IMR-90 (cell line): ENCODE results near the gene RECQL5. TPM values are rescaled to one million over a fixed set of nuclear protein-coding genes. Genes with fewer than 3 reads are reported as not detected.

ENCODE experiments used
- ATAC-seq: fragments of 200-7000 bp; cut with Tn5 transposase; 2 replicates; pipeline ENCODE4 v1.9.1; 2020; ENCODE audit warnings: low read depth, mild to moderate bottlenecking, moderate library complexity
- BruUV-seq: library from RNA; stranded (reverse); fragments of 400-500 nt; replicated peaks from 2 replicates; lab custom pipeline; 2021; lab: Mats Ljungman, UMichigan
- CTCF ChIA-PET: fragments of 300-600 bp; formaldehyde crosslinking; extraction: SDS; loops from one replicate; lab custom pipeline; 2021; ENCODE audit warnings: antibody characterized with exemption; lab: Yijun Ruan, JAX
- POLR2A ChIA-PET: fragments of 300-600 bp; sonication (Branson Sonifier 250); formaldehyde crosslinking; loops from one replicate; lab custom pipeline; 2022; ENCODE audit warnings: antibody characterized with exemption; ENCODE audit not compliant: unreplicated experiment; lab: Charles Lee
- DNase-seq: peaks from one replicate; pipeline ENCODE4 v3.0.0; 2013
- H2AFZ ChIP-seq: replicated peaks from 2 replicates; pipeline ENCODE3; 2013; ENCODE audit warnings: low read length, mild to moderate bottlenecking; ENCODE audit not compliant: poor library complexity
- H2AK5ac ChIP-seq: 2 replicates; pipeline ENCODE4 v1.6.1; 2013; ENCODE audit warnings: low read depth, low read length, inconsistent platforms
- H2AK9ac ChIP-seq: replicated peaks from 2 replicates; pipeline ENCODE3; 2013; ENCODE audit warnings: mild to moderate bottlenecking, low read depth, low read length, moderate library complexity; ENCODE audit not compliant: poor library complexity
- H2BK120ac ChIP-seq: 2 replicates; pipeline ENCODE4 v1.6.1; 2013; ENCODE audit warnings: low read depth, low read length, inconsistent platforms
- H2BK15ac ChIP-seq: 3 replicates; pipeline ENCODE4 v1.6.1; 2013; ENCODE audit warnings: low read depth, low read length, inconsistent platforms
- H2BK20ac ChIP-seq: 2 replicates; pipeline ENCODE4 v1.6.1; 2013; ENCODE audit warnings: low read depth, mild to moderate bottlenecking, inconsistent platforms, low read length, moderate library complexity
- H2BK5ac ChIP-seq: 2 replicates; pipeline ENCODE4 v1.6.1; 2013; ENCODE audit warnings: mild to moderate bottlenecking, low read depth, low read length, inconsistent platforms; ENCODE audit not compliant: poor library complexity, severe bottlenecking
- H3K14ac ChIP-seq: replicated peaks from 2 replicates; pipeline ENCODE4 v1.6.1; 2013; ENCODE audit warnings: low read depth, low read length, inconsistent platforms
- H3K18ac ChIP-seq: 2 replicates; pipeline ENCODE4 v1.6.1; 2013; ENCODE audit warnings: low read depth, low read length, control low read depth
- H3K23ac ChIP-seq: 2 replicates; pipeline ENCODE4 v1.6.1; 2013; ENCODE audit warnings: low read depth, low read length, inconsistent platforms
- H3K27ac ChIP-seq: 2 replicates; pipeline ENCODE4 v1.5.1; 2013; ENCODE audit warnings: mild to moderate bottlenecking, control low read depth, low read length; ENCODE audit not compliant: insufficient read depth
- H3K27me3 ChIP-seq: 2 replicates; pipeline ENCODE4 v1.6.1; 2013; ENCODE audit warnings: low read length; ENCODE audit not compliant: control insufficient read depth, insufficient read depth
- H3K36me3 ChIP-seq: 2 replicates; pipeline ENCODE4 v1.6.1; 2013; ENCODE audit warnings: low read length, mixed read lengths; ENCODE audit not compliant: control insufficient read depth, insufficient read depth
- H3K4ac ChIP-seq: 2 replicates; pipeline ENCODE4 v1.6.1; 2013; ENCODE audit warnings: low read depth, low read length, inconsistent platforms
- H3K4me1 ChIP-seq: 2 replicates; pipeline ENCODE4 v1.6.1; 2013; ENCODE audit warnings: low read length, mixed read lengths; ENCODE audit not compliant: control insufficient read depth, insufficient read depth
- H3K4me2 ChIP-seq: 2 replicates; pipeline ENCODE4 v1.6.1; 2013; ENCODE audit warnings: low read depth, mild to moderate bottlenecking, control low read depth, low read length, moderate library complexity
- H3K4me3 ChIP-seq: 2 replicates; pipeline ENCODE4 v1.5.1; 2013; ENCODE audit warnings: low read depth, mild to moderate bottlenecking, control low read depth, low read length, moderate library complexity; ENCODE audit not compliant: insufficient read depth
- H3K56ac ChIP-seq: 2 replicates; pipeline ENCODE4 v1.6.1; 2013; ENCODE audit warnings: low read length, inconsistent platforms; ENCODE audit not compliant: insufficient read depth; ENCODE audit errors: extremely low read depth
- H3K79me1 ChIP-seq, 2 experiments: 2 replicates each; pipeline ENCODE4 v1.6.1; 2013; ENCODE audit warnings: low read length in 2 of 2, inconsistent platforms in 1 of 2, low read depth in 1 of 2
- H3K9ac ChIP-seq: 2 replicates; pipeline ENCODE4 v1.6.1; 2013; ENCODE audit warnings: low read depth, low read length, control low read depth
- H3K9me1 ChIP-seq: 2 replicates; pipeline ENCODE4 v1.6.1; 2013; ENCODE audit warnings: low read length, inconsistent platforms; ENCODE audit not compliant: insufficient read depth
- H3K9me3 ChIP-seq: 2 replicates; pipeline ENCODE4 v1.6.1; 2013; ENCODE audit warnings: low read length; ENCODE audit not compliant: control insufficient read depth, insufficient read depth
- H4K20me1 ChIP-seq: 2 replicates; pipeline ENCODE4 v1.6.1; 2013; ENCODE audit warnings: low read length, inconsistent platforms; ENCODE audit not compliant: insufficient read depth
- H4K5ac ChIP-seq: 2 replicates; pipeline ENCODE4 v1.6.1; 2013; ENCODE audit warnings: mild to moderate bottlenecking, low read depth, low read length, control low read depth
- H4K8ac ChIP-seq, 2 experiments: 2 replicates each; pipeline ENCODE4 v1.6.1; 2013; ENCODE audit warnings: low read depth in 2 of 2, low read length in 2 of 2, control low read depth in 1 of 2, inconsistent platforms in 1 of 2
- H4K91ac ChIP-seq: 2 replicates; pipeline ENCODE4 v1.6.1; 2013; ENCODE audit warnings: low read depth, low read length, inconsistent platforms; ENCODE audit not compliant: insufficient read depth
- BHLHE40 ChIP-seq: fragments of 150-350 bp; IDR thresholded peaks from 2 replicates; pipeline ENCODE4 v1.6.1; 2016; ENCODE audit warnings: mild to moderate bottlenecking, low read depth, low read length
- CEBPB ChIP-seq: IDR thresholded peaks from 2 replicates; pipeline ENCODE4 v1.6.1; 2012; ENCODE audit warnings: low read depth, low read length, improper control_type of control experiment
- CHD1 ChIP-seq: IDR thresholded peaks from 2 replicates; pipeline ENCODE4 v1.6.1; 2012; ENCODE audit warnings: low read depth, low read length, improper control_type of control experiment
- FOS ChIP-seq: fragments of 150-350 bp; IDR thresholded peaks from 2 replicates; pipeline ENCODE4 v1.6.1; 2016; ENCODE audit warnings: low read depth, low read length
- MAFK ChIP-seq: IDR thresholded peaks from 2 replicates; pipeline ENCODE4 v1.6.1; 2012; ENCODE audit warnings: low read depth, low read length, improper control_type of control experiment
- MAZ ChIP-seq: IDR thresholded peaks from 2 replicates; pipeline ENCODE4 v1.6.1; 2012; ENCODE audit warnings: low read depth, mild to moderate bottlenecking, low read length, improper control_type of control experiment, moderate library complexity, borderline replicate concordance
- MXI1 ChIP-seq: IDR thresholded peaks from 2 replicates; pipeline ENCODE4 v1.6.1; 2012; ENCODE audit warnings: low read depth, mild to moderate bottlenecking, low read length, moderate library complexity, borderline replicate concordance
- NFE2L2 ChIP-seq: fragments of 150-350 bp; IDR thresholded peaks from 2 replicates; pipeline ENCODE4 v1.6.1; 2016; ENCODE audit warnings: low read depth, mild to moderate bottlenecking, low read length
- POLR2A ChIP-seq: IDR thresholded peaks from 2 replicates; pipeline ENCODE4 v1.6.1; 2012; ENCODE audit warnings: mild to moderate bottlenecking, low read depth, low read length
- RAD21 ChIP-seq: IDR thresholded peaks from 2 replicates; pipeline ENCODE4 v1.6.1; 2012; ENCODE audit warnings: low read length, improper control_type of control experiment
- RCOR1 ChIP-seq: IDR thresholded peaks from 2 replicates; pipeline ENCODE4 v1.6.1; 2012; ENCODE audit warnings: mild to moderate bottlenecking, low read length, improper control_type of control experiment; ENCODE audit not compliant: insufficient replicate concordance
- RFX5 ChIP-seq: IDR thresholded peaks from 2 replicates; pipeline ENCODE4 v1.8.0; 2012; ENCODE audit warnings: low read depth, mild to moderate bottlenecking, low read length, moderate library complexity
- WGBS, 2 experiments: methylation state at CpG; one replicate each; pipeline versions ENCODE4 v1.1.5 to v1.1.7; 2013; ENCODE audit warnings: missing lambda C conversion rate in 2 of 2; ENCODE audit not compliant: insufficient read length in 1 of 2; ENCODE audit errors: extremely low coverage in 2 of 2; 5-methylcytosine and 5-hydroxymethylcytosine counted together
- dilution Hi-C: fragments of 300-500 bp; cut with HindIII; formaldehyde crosslinking; loops from one replicate; pipeline ENCODE4 v1.14.3; 2018; ENCODE audit warnings: low sequenced_read_pairs; ENCODE audit not compliant: unreplicated experiment
- in situ Hi-C: fragments of 300-500 bp; cut with MboI; formaldehyde crosslinking; loops from 3 replicates; pipeline ENCODE4 v1.14.3; 2019; ENCODE audit warnings: low sequenced_read_pairs, inconsistent platforms, mixed read lengths
- intact Hi-C: fragments of 100-400 bp; cut with micrococcal nuclease; formaldehyde crosslinking; loops from 2 replicates; pipeline ENCODE4 v1.10.0; 2022
- polyA plus RNA-seq, 3 experiments: library from polyadenylated mRNA; depleted of rRNA; stranded (reverse); fragments of >200 nt; gene quantifications; 2 replicates each; pipeline ENCODE4 v1.2.3, GENCODE V29; 2012; ENCODE audit warnings: low replicate concordance in 1 of 3
- total RNA-seq: library from RNA; depleted of rRNA; stranded (reverse); fragments of >200 nt; gene quantifications from 2 replicates; pipeline ENCODE4 v1.2.3, GENCODE V29; 2012
- TF ChIP-seq, protein P1 (sequence below): fragments of 150-350 bp; IDR thresholded peaks from 2 replicates; pipeline ENCODE4 v1.6.1; 2017; ENCODE audit warnings: mild to moderate bottlenecking, antibody characterized with exemption, low read length, low read depth
- TF ChIP-seq, protein P2 (sequence below): fragments of 150-350 bp; IDR thresholded peaks from 2 replicates; pipeline ENCODE4 v1.6.1; 2016; ENCODE audit warnings: low read depth, mild to moderate bottlenecking, low read length, moderate library complexity, borderline replicate concordance
- TF ChIP-seq, protein P3 (sequence below): conservative IDR thresholded peaks from 2 replicates; pipeline ENCODE4 v1.5.1; 2012; ENCODE audit warnings: mild to moderate bottlenecking, low read depth, low read length, improper control_type of control experiment

RECQL5 gene
- total and polyA plus RNA-seq, 2 of the 4 experiments (the other 2 are of a cell fraction), result 7.3 to 23.7 TPM

DNA sequence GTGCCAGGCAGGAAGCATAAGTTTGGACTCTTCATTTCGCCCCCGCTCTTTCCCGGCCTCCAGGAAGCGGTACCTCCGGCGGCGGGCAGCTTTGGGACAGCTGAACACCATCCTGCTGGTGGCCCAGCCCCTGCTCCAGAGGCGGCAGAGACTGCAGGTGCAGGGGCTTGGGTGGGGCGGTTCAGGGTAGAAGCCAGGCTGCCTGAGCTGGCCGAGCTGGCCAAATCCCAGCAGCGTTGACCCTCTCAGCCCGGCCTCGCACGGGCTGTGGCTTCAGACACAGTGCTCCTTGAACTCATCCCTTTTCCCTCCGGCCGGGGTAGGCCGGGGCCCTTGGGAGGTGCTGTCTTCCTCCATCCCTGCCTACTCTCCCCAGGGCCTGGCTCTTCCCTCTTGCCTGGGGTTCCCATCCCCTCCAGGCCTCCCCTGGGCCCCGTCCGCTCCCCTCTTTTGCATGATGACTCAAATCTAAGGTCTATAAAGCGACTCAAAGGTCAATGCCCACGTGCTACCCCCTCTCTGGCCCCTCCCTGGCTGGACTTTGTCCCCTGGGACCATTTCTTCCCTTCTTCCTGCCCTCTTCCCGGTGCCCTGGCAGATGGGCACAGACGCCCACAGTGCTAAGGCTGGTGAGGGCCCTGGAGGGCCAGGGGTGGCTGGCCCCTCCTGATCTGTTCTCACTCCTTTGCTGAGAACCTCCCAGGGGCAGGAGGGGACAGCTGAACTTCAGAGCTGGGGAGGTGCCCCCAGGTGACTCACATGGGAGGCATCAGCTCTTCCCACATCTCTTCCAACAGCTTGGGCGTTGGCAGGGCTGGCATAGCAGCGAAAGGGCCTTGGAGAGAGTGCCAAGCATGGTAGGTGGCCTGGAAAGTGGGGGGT lies 56.6 kb downstream of the RECQL5 start:
- no peak overlapping the region for H2BK120ac ChIP-seq
- CTCF ChIA-PET, result no interaction called here
- peaks cover 7% of the 10 kb centered on the region for H3K27me3 ChIP-seq
- no peak overlapping the region for H4K91ac ChIP-seq
- in situ Hi-C loops, result no loop called here
- H2BK20ac ChIP-seq, result no peak overlapping the region
- no peak overlapping the region for H3K4me3 ChIP-seq
- H2AK5ac ChIP-seq, result no peak overlapping the region
- no peak for TF ChIP-seq RFX5
- no peak for TF ChIP-seq MAZ
- no peak for TF ChIP-seq RCOR1
- TF ChIP-seq, protein P1, sequence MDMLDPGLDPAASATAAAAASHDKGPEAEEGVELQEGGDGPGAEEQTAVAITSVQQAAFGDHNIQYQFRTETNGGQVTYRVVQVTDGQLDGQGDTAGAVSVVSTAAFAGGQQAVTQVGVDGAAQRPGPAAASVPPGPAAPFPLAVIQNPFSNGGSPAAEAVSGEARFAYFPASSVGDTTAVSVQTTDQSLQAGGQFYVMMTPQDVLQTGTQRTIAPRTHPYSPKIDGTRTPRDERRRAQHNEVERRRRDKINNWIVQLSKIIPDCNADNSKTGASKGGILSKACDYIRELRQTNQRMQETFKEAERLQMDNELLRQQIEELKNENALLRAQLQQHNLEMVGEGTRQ, result no peak
- no peak for TF ChIP-seq MAFK
- TF ChIP-seq CEBPB, result no peak
- no peak for TF ChIP-seq MXI1
- TF ChIP-seq FOS, result no peak
- no peak for TF ChIP-seq POLR2A
- TF ChIP-seq, protein P2, sequence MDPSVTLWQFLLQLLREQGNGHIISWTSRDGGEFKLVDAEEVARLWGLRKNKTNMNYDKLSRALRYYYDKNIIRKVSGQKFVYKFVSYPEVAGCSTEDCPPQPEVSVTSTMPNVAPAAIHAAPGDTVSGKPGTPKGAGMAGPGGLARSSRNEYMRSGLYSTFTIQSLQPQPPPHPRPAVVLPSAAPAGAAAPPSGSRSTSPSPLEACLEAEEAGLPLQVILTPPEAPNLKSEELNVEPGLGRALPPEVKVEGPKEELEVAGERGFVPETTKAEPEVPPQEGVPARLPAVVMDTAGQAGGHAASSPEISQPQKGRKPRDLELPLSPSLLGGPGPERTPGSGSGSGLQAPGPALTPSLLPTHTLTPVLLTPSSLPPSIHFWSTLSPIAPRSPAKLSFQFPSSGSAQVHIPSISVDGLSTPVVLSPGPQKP, result no peak
- no peak for TF ChIP-seq BHLHE40
- no peak for TF ChIP-seq NFE2L2
- TF ChIP-seq, protein P3, sequence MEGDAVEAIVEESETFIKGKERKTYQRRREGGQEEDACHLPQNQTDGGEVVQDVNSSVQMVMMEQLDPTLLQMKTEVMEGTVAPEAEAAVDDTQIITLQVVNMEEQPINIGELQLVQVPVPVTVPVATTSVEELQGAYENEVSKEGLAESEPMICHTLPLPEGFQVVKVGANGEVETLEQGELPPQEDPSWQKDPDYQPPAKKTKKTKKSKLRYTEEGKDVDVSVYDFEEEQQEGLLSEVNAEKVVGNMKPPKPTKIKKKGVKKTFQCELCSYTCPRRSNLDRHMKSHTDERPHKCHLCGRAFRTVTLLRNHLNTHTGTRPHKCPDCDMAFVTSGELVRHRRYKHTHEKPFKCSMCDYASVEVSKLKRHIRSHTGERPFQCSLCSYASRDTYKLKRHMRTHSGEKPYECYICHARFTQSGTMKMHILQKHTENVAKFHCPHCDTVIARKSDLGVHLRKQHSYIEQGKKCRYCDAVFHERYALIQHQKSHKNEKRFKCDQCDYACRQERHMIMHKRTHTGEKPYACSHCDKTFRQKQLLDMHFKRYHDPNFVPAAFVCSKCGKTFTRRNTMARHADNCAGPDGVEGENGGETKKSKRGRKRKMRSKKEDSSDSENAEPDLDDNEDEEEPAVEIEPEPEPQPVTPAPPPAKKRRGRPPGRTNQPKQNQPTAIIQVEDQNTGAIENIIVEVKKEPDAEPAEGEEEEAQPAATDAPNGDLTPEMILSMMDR, result no peak
- no peak for TF ChIP-seq CHD1
- no peak for TF ChIP-seq RAD21
- DNase-seq (no peak), ATAC-seq (no peak)
- H4K5ac ChIP-seq, result no peak overlapping the region
- no peaks in the 10 kb centered on the region for H3K9me1 ChIP-seq
- H2BK5ac ChIP-seq, result no peak overlapping the region
- intact Hi-C loops, result no loop called here
- H3K79me1 ChIP-seq, result no peaks in the 10 kb centered on the region
- no peaks in the 10 kb centered on the region for H3K36me3 ChIP-seq
- H3K14ac ChIP-seq, result no peak overlapping the region
- H3K4me1 ChIP-seq, result no peaks in the 10 kb centered on the region
- H3K4me2 ChIP-seq, result no peak overlapping the region
- POLR2A ChIA-PET, result no interaction called here
- no TSS peak for BruUV-seq
- no peak overlapping the region for H3K23ac ChIP-seq
- H3K56ac ChIP-seq, result no peak overlapping the region
- 69% methylated on average over 10 of the region's 25 CpGs; no CpG with 5 or more reads in 1 of the 2 experiments for WGBS, 2 experiments
- dilution Hi-C loops, result no loop called here
- H2AFZ ChIP-seq, result no peak overlapping the region
- H4K8ac ChIP-seq, result no peak overlapping the region
- no peak overlapping the region for H3K9ac ChIP-seq
- H2BK15ac ChIP-seq, result no peak overlapping the region
- no peak overlapping the region for H3K4ac ChIP-seq
- no peak overlapping the region for H3K27ac ChIP-seq
- no peaks in the 10 kb centered on the region for H4K20me1 ChIP-seq
- H3K9me3 ChIP-seq, result no peaks in the 10 kb centered on the region
- H2AK9ac ChIP-seq, result no peak overlapping the region
- no peak overlapping the region for H3K18ac ChIP-seq
